HG03097 (cell line): ENCODE results near the gene FARS2.

ENCODE experiments used
- ATAC-seq: cut with Tn5 transposase; IDR thresholded peaks from one replicate; pipeline ENCODE4 v1.9.1; 2021; ENCODE audit not compliant: unreplicated experiment, low FRiP score

Gene FARS2

GRCh38 chr6:5365436-5366195 is 104.3 kb downstream of the FARS2 start:
- no peak for ATAC-seq

- no peak for ATAC-seq
Observed at GRCh38 chr6:5366941-5367340, 105.6 kb downstream of the FARS2 start.

- no peak for ATAC-seq
Observed at GRCh38 chr6:5367510-5367909, 106.2 kb downstream of the FARS2 start.

GRCh38 chr6:5373430-5373829 is 112.1 kb downstream of the FARS2 start:
- ATAC-seq: no peak

GRCh38 chr6:5378331-5378730 is 117.0 kb downstream of the FARS2 start:
- no peak for ATAC-seq

- ATAC-seq: no peak
Observed at GRCh38 chr6:5379647-5380242, 118.4 kb downstream of the FARS2 start.

- no peak for ATAC-seq
Observed at GRCh38 chr6:5383856-5384255, 122.5 kb downstream of the FARS2 start.

- ATAC-seq: no peak
Observed at GRCh38 chr6:5384276-5384675, 123.0 kb downstream of the FARS2 start.

- no peak for ATAC-seq
Observed at GRCh38 chr6:5388326-5388725, 127.0 kb downstream of the FARS2 start.

- ATAC-seq: no peak
Observed at GRCh38 chr6:5389086-5389745, 127.9 kb downstream of the FARS2 start.

GRCh38 chr6:5390177-5390576 is 128.9 kb downstream of the FARS2 start:
- ATAC-seq: no peak

- ATAC-seq: no peak
Observed at GRCh38 chr6:5394280-5394679, 133.0 kb downstream of the FARS2 start.

GRCh38 chr6:5395719-5396118 is 134.4 kb downstream of the FARS2 start:
- ATAC-seq: no peak

- no peak for ATAC-seq
Observed at GRCh38 chr6:5398530-5398929, 137.2 kb downstream of the FARS2 start.

- no peak for ATAC-seq
Observed at GRCh38 chr6:5399391-5399790, 138.1 kb downstream of the FARS2 start.

GRCh38 chr6:5401845-5402738 is 140.8 kb downstream of the FARS2 start:
- no peak for ATAC-seq

GRCh38 chr6:5403076-5403475 is 141.8 kb downstream of the FARS2 start:
- ATAC-seq: no peak

- ATAC-seq: no peak
Observed at GRCh38 chr6:5403609-5404008, 142.3 kb downstream of the FARS2 start.

- no peak for ATAC-seq
Observed at GRCh38 chr6:5405976-5406375, 144.7 kb downstream of the FARS2 start.

GRCh38 chr6:5411414-5411813 is 150.1 kb downstream of the FARS2 start:
- no peak for ATAC-seq

- ATAC-seq: no peak
Observed at GRCh38 chr6:5412017-5412416, 150.7 kb downstream of the FARS2 start.
